Mucosa of descending colon (tissue), 3 donors: Measurements from ENCODE around the gene SMIM12. TPM values are rescaled to one million over a fixed set of nuclear protein-coding genes. Genes with fewer than 3 reads are reported as not detected.

Source experiments
- ATAC-seq: fragments of 200-7000 bp; cut with Tn5 transposase; one replicate; pipeline ENCODE4 v1.9.1; 2020; ENCODE audit warnings: mild to moderate bottlenecking, moderate library complexity
- DNase-seq, 3 donors: peaks; one replicate each; pipeline ENCODE4 v3.0.0-alpha.2; 2020
- H3K36me3 ChIP-seq: fragments of 200-600 bp; one replicate; pipeline ENCODE4 v1.8.0; 2021; ENCODE audit warnings: low read depth, mild to moderate bottlenecking
- H3K4me1 ChIP-seq: fragments of 200-600 bp; one replicate; pipeline ENCODE4 v1.8.0; 2021; ENCODE audit warnings: low read depth, mild to moderate bottlenecking
- H3K4me3 ChIP-seq: fragments of 200-600 bp; one replicate; pipeline ENCODE4 v1.8.0; 2021; ENCODE audit warnings: mild to moderate bottlenecking
- H3K9me3 ChIP-seq: fragments of 200-600 bp; one replicate; pipeline ENCODE4 v1.8.0; 2021; ENCODE audit warnings: mild to moderate bottlenecking
- CTCF ChIP-seq: fragments of 200-600 bp; IDR thresholded peaks from one replicate; pipeline ENCODE4 v1.8.0; 2022; ENCODE audit warnings: antibody characterized with exemption, mild to moderate bottlenecking
- intact Hi-C, 2 donors: fragments of 100-400 bp; cut with DNase I in 1 of 2; cut with micrococcal nuclease in 1 of 2; formaldehyde crosslinking; loops; one replicate each; pipeline versions ENCODE4 v1.11.0 to v1.11.1; 2022; cut with DNase I, micrococcal nuclease
- total RNA-seq, 3 donors: library from RNA; stranded (reverse); fragmentation: NEBNext Ultra II Directional in 2 of 3; extraction: Animal tissue kit (Norgen Biotek cat#: 25700) in 2 of 3; gene quantifications; one replicate each; pipeline versions ENCODE4 v1.2.1 to v1.2.4, GENCODE V29; 2021 to 2023
- donor health status: DM: no; HTN: no; CAD: no; lungs with moderate emphysema.
- donor health status: DM: no; HTN: no; CAD: no.
- donor health status: DM: no; HTN: yes; CAD: no.

Gene SMIM12
- total RNA-seq, 3 donors from 2014 or later: 50.8 to 53.8 (median 51.8) TPM

GRCh38 chr1:34868230-34869049, 8.9 kb upstream of the SMIM12 start:
- no peak overlapping the region for H3K4me3 ChIP-seq
- DNase-seq (no peak), ATAC-seq (no peak)
- no peaks in the 10 kb centered on the region for H3K9me3 ChIP-seq
- H3K36me3 ChIP-seq: no peaks in the 10 kb centered on the region
- H3K4me1 ChIP-seq: peaks cover 13% of the 10 kb centered on the region
- intact Hi-C loops: no loop called here
- no peak for TF ChIP-seq CTCF

GRCh38 chr1:34867415-34867814, 7.9 kb upstream of the SMIM12 start:
- TF ChIP-seq CTCF: no peak
- ATAC-seq: no peak
- DNase-seq: no peak
- intact Hi-C loops: no loop called here
- no peaks in the 10 kb centered on the region for H3K9me3 ChIP-seq
- no peaks in the 10 kb centered on the region for H3K36me3 ChIP-seq
- H3K4me1 ChIP-seq: peaks cover 21% of the 10 kb centered on the region
- H3K4me3 ChIP-seq: no peak overlapping the region

- no peak for TF ChIP-seq CTCF
- Histone ChIP-seq H3K4me3 (no peak overlapping the region), H3K4me1 (peaks cover 21% of the 10 kb centered on the region), H3K36me3 (no peaks in the 10 kb centered on the region), H3K9me3 (no peaks in the 10 kb centered on the region)
- ATAC-seq (no peak), DNase-seq (no peak)
- intact Hi-C loops: no loop called here
Measured at GRCh38 chr1:34866762-34867109, 7.2 kb upstream of the SMIM12 start.

GRCh38 chr1:34865981-34866761, 6.6 kb upstream of the SMIM12 start:
- DNase-seq (peak; percentile 92 to 95 (median 95)), ATAC-seq (peak; percentile 92)
- intact Hi-C loops: no loop called here
- H3K4me1 ChIP-seq: peaks cover 21% of the 10 kb centered on the region
- H3K4me3 ChIP-seq: peak overlapping the region; percentile 29
- no peaks in the 10 kb centered on the region for H3K36me3 ChIP-seq
- H3K9me3 ChIP-seq: no peaks in the 10 kb centered on the region
- TF ChIP-seq CTCF: peak; percentile 93

GRCh38 chr1:34865573-34865972, 6.0 kb upstream of the SMIM12 start:
- intact Hi-C loops: no loop called here

More at GRCh38 chr1:34865573-34865972, 6.0 kb upstream of the SMIM12 start:
- Histone ChIP-seq H3K9me3 (no peaks in the 10 kb centered on the region), H3K36me3 (no peaks in the 10 kb centered on the region), H3K4me3 (peak overlapping the region; percentile 29), H3K4me1 (peaks cover 21% of the 10 kb centered on the region)
- peak; percentile 3 for ATAC-seq
- DNase-seq: peak in 2 of 3 donors; percentile 48 to 52
- TF ChIP-seq CTCF: no peak
